Activated CD8-positive, alpha-beta memory T cell treated with anti-CD3 and anti-CD28 coated beads, Interleukin-2, amount 50 U/mL, for 24 hours (primary cell): ENCODE data around the gene TMEM178B.

Experiments used
- DNase-seq: peaks from one replicate; pipeline ENCODE4 v3.0.0-alpha.2; 2020; ENCODE audit errors: extremely low read depth

TMEM178B gene

DNA sequence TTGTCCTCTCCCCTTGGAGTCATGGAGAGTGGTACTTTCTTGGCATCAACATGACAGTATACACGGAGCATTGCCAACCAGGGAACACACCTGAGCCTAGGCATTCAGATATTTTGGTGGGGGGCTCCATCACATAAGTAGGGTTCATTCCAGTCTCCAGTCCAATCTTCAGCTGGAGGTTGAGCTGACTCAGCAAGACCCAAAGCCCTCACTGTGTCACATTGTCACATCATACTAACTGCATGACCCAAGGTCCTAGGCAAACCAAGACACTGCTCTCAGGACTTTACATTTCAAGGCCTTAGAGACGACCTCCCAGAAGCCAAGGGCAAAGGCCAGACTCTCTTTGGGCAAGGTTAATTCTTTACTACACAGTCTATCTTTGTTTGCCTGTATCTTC is 190.1 kb downstream of the TMEM178B start:
- DNase-seq: no peak

DNA sequence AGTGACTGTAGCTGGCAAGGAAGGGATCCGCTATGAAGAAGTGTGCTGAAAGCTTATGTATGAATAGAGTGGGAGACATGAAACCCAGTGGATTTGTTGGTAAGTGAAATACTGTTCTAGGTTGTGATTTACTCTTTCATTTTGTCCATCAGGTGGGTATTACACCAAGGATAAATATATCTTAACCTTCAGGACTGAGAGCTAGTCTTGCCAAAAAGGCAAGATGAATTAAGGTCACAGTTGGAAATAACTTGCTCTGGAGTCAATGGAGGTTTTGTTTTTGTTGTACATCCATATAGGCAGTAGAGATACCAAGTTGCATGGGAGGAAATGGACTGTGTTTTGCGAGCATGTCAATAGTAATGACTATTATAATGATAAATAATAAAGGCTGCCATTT is 190.6 kb downstream of the TMEM178B start:
- no peak for DNase-seq

DNA sequence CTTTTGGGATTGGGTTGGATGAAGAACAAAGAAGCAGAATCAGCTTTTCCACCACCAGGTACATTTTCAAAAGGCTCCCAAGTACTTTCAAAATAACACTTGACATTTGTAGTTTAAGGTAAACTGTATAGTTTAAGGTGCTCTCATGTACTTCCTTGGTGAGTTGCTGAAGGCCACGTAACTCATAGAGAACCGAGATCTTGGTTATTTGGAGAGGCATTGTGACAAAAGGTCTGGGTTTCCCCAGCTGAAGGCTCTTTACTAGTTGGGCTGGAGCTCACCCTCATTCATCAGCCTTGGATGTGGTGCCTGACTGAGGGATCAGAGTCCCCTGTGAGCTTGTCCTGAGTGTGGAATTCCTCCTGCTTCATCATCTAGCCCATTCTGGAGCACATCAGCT is 191.8 kb downstream of the TMEM178B start:
- DNase-seq: no peak

DNA sequence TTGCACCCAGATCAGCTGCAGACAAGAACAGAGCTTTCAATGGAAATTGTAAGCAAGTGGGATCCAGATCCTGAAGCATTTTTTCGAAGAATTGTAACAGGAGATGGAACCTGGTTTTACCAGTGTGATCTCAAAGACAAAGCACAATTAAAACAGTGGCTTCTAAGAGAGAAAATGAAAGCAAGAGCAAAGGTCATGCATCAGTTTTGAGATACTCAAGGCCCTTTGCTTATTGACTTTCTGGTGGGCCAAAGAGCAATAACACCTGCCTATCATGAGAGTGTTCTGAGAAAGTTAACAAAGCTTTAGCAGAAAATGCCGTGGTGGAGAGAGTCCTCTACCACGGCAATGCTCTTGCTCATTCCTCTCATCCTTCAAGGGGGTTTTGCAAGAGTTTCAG is 194.8 kb downstream of the TMEM178B start:
- DNase-seq: no peak

DNA sequence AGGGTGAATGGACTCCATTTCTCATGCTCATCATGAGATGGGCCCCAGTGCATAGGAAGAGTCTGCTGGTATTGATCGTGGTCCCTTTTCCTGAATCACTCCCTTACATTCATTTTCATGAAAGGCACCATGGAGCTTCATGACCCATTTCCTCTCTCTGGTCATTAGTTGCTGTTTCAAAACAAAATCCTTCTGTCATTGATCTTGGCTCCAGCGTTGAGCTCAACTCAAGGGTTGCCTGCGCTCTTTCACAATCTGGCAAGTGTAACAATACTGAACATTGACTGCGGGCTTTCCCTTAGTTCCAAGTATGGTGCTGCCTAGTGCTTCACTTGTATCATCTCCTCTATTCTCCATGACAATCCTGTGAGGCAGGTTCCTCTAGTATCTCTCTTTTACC is 197.6 kb downstream of the TMEM178B start:
- no peak for DNase-seq

DNA sequence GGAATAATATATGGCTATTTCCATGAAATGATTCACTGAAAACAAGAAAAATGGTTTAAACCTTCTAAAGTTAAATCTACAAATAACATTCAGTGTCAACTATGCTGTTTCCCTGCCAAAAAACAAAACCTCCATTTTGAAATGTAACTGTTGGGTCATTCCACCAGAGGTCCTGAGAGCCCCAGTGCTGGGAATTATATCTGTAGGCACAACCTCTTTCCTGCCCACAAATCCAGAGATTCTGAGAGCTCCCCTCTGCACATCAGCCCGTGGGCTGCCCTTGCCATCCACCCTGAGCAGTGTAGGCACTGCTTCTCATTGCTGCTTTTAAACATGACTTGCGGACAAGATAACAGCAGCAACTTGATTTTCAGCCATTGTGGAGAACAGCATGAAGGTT is 198.6 kb downstream of the TMEM178B start:
- DNase-seq: no peak

DNA sequence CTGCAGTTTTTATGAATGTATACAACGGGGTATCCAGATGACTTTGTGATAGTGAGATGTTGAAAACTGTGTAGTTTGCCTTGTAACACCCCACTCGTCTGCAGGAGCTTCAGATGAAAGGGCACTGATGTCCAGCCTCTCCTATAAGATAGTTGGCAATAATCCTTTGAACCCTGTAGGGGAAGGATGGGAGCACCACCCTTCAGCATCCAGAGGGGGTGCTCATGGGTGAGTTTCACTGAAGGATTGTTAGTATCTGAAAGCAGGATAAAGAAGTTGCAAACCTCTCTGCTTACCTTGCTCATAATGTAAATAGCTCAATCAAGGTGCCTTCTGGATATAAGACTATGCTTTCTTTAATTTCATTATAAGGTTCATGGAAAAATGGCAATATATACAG is 201.5 kb downstream of the TMEM178B start:
- DNase-seq: no peak

DNA sequence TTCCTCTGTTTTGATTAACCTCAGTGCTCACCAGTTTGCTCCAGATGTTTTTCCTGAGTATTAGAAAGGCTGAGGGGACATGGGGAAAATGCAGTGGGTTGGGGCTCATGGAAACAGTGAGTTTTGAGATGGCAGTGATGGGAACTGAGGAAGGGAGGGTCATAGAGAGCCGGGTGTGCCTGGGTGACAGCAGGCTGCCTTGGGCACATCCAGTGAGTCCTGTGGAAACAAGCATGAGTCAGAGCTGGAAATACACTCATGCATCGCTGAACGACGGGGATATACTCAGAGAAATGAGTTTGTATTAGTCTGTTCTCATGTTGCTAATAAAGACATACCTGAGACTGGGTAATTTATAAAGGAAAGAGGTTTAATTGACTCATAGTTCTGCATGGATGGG is 202.2 kb downstream of the TMEM178B start:
- DNase-seq: no peak

DNA sequence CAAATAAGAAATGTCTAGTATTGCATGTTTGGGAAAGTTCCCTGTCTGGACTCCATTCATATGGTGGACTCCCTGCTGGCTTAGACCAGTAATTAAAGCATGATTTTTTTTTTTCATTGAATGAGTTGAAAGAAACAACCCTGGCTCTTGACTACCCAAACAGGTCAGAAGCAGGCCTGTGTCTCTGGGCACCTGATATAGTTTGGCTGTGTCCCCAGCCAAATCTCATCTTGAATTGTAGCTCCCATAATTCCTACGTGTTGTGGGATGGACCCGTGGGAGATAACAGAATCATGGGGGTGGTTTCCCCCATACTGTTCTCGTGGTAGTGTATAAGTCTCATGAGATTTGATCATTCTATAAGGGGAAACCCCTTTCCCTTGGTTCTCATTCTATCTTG is 206.2 kb downstream of the TMEM178B start:
- no peak for DNase-seq

DNA sequence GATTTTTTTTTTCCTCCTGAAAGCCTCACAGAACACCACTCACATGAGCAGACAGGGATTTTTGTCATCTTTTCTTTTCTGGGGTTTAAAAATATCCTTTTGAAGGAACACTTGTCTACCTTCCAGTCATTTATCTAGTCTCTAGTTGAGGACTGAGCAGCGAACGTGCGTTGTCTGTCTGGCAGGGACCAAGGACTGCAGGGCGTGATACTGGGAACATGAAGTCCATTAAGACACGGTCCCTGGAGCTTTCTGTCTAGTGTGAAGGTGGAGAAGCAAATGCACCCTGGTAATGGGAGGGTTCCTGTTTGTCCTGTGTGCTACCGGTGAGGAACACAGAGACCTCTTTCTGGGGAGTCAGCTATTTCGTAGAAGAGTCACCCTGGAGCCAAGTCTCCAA is 207.4 kb downstream of the TMEM178B start:
- DNase-seq: no peak

DNA sequence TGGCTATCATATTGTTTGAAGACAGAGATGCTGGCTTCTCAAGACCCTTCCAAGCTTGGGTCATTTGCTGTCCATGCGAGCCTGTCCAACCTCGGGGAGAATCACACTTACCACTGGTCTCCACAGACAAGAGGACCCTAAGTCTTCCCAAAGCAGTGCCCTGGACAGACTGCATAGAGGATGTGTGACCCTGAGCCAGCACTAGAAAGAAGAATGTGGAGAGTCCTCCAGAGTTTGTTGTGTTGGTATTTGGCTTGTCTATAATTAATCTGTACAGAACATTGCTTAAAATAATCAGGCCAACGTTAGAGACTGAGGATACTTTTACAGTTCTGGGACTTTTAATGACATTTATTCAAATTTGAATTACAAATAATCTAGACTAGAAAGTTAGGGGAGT is 212.7 kb downstream of the TMEM178B start:
- DNase-seq: no peak

DNA sequence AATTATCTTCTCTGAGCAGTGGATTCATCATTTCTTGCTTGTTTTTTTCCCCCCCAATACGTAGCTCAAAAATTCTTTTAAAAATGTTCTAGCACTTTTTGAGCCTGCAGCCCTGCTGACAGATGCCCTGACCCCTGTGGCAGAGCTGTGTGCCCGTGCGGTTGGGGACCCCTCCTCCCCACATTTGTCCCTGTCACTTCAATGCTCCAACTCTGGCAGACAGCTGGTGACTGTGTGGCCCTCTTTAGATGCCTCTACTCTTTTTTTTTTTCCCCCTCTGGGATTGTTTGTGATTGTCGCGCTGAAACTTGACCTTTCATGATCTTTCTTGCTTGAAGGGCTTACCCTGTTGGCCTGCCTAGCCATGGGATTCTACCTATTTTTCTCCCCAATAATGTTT is 214.1 kb downstream of the TMEM178B start:
- no peak for DNase-seq

DNA sequence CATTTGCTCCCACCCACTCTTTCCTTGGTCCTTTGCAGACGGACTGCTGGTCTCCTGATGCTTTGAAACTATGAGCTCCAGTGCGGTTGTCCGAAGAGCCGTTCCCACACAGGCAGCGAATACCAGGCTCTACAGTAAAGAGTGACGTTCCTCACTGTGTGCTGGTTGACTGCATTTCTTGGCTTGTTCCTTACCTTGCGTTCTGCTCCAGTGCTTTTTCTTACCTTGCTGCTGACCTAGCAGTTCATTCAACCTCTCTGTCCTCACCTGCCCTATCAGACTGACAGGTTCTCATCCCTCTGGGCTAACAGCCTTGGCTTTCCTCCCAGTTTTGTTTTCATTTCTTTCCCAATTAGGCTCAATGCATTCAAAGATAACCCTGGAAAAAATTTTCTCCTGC is 214.8 kb downstream of the TMEM178B start:
- DNase-seq: no peak

DNA sequence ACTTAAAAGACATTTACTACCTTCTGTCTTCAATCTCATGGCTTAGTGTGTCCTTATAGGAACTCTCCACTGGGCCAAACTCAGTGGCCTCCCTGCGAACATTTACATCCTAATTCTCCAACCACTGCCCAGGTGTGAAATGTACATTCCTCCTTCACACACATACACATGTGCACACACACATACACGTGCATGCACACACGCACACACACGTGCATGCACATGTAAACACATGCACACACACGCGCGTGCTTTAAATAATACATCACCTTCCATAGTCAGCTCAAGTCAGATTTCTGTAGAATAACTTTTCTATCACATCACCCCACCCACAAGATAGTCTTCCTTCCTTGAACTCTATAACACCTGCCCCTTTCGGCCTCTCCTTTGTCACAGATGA is 216.5 kb downstream of the TMEM178B start:
- DNase-seq: no peak

DNA sequence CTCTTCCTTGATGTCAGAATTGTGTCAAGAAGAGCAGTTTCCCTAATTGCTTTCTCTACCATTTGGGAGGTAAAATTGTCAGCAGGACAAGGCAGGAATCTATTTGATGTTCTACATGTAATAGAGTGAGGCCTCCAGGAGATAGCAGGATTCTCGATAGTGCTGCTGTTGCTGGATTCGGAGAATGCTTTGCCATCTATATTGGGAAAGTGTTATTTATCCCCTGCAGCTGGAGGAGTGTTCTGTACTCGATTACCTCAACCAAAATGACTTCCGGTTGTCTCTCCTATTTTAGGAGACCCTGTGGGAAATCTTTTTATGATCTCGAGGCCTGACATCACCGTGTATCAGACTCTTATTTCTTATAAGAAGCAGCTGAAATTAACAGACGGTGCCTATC is 217.1 kb downstream of the TMEM178B start:
- no peak for DNase-seq

DNA sequence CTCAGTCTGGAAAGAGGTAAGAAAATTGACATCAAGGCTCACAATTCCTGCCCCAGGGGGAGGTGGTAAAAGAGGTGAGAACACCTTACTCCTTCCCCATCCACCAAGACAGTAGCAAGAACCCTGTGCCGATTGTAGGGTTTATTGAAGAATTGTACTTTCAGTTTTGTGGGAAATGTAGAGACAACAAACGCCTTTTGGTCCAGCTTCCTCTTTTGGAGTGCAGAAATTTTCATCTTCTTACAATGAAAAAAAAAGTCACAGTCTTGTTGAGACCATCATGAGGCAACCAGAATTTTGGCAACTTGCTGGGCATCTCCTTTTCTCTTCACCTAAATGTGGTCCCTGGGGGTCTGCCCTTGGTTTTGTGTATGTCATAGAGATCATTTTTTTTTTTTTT is 217.7 kb downstream of the TMEM178B start:
- no peak for DNase-seq

DNA sequence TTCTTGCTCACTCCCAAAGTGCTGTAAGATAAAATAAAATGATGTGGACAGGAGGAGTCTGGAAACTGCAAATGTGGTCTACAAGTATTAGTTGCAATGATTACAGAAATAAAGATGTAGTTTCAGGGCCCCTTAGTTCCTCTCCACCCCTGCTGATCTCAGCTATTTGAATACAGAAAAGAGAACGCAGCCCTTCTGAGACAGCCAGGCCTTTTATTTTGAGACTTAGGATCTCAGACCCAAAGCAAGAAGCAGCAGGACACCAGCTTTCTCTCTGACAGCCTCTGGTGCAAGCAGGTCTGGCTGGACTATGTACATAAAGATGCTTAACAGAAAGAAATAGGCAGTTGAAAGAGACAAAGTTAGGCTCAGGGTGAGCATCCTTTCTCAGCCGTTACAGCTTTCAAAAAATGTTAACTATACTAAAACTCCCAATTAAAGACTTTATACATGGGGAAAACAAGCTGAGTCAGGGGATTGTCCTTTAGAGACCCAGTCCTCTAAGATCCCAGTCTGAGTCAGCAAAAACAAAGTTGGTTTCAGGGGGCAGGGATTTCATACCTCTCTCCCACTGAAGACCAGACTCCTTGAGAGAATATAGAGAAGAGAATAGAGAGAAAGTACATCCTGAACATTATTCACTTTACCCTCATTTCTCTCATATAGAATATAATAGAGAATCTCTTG is 220.4 kb downstream of the TMEM178B start:
- no peak for DNase-seq

DNA sequence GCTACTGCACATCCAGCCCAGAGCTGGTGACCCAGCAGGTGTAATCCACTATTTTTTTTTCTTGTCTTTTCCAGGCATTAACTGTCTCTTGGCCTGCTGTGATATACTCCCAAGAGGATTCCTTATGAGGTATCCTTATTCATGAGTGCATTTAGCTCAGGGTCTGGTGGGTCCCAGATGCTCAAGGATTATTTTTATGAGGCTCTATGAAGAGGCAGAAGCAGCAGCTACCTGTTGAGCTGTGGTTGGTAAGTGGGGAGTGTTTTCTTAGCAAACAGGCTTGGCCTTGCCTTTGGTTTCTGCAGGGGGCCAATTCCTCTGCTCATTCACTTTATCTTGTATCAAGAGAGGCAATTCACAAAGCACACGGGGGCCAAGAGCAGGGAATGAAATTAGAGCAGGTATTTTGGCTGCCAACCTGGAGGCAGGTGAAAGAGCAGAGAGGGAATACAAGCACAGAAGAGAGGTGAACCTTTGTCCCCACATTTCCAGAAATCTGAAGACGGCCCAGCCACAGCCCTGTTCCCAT is 221.6 kb downstream of the TMEM178B start:
- no peak for DNase-seq

DNA sequence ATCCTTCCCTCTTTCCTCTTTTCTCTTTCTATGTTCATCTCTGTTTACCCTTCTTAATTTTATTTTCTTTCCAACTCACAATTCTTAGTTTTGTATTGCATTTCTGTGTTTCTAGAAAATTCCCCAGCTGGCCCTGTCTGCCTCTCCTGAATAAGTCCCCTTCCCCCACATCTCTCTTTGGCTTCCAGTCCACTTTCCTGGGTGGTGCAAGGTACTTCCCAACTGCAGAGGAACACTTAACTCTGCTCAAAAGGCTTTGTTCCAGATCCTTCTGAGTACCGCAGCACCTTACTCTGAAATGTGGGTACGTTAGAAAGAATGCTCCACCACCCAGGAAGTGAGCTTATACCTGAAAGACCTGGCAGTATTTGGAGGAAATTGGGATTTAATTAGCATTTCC is 227.0 kb downstream of the TMEM178B start:
- DNase-seq: no peak

DNA sequence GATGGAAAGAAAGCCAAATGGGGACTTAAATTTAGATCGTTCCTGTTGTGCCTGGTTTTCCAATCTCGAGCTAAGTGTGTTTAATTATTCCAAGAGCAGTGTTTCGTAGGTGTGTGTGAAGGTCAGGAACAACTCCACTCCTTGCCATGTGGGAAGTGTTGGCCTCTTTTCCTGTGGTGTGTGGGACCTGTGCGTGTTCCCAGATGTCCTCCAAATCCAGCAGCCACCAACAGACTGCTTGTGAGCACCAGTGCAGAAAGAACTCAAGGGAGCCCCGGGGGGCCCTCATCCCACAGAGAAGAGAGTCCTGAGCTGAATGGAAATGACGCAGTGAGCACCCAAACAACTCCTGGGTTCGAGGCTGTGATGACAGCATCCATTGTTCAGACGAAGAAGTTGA is 227.7 kb downstream of the TMEM178B start:
- no peak for DNase-seq

DNA sequence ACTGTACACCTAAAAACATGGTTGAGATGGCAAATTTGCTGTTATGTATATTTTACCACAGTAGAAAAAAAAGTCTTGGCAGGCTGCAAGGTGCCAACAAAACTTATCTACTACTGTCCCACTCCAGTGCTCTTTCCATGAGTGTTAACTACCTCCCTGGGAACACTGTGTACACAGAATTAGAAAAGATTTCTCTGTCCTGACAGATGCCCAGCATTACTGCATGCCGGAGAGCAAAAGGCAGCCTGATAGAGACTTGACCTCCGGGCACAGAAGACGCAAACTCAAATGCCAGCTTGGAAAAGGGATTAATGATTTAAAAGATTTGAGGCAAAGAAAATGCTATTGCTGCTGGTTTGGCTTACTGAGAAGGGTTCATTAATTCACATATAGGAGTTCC is 228.8 kb downstream of the TMEM178B start:
- DNase-seq: no peak

DNA sequence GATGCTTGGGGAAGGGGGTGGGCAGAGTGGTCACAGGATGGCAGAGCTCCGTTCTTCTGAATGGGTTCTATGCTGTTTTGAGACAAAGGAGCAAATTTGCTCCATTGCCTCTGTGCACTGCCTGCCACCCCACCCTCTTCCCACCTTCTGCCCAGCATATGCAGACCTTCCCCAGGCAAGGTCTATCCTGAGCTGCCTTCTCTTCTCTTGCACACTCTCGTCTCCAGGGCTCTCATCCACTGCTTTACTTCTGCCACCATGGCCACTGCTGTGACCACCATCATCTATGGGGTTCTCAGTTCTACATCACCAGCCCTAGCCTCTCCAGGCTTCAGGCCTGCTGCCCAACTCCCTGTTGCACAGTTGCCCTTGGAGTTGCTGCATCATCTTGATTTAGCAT is 230.4 kb downstream of the TMEM178B start:
- no peak for DNase-seq

DNA sequence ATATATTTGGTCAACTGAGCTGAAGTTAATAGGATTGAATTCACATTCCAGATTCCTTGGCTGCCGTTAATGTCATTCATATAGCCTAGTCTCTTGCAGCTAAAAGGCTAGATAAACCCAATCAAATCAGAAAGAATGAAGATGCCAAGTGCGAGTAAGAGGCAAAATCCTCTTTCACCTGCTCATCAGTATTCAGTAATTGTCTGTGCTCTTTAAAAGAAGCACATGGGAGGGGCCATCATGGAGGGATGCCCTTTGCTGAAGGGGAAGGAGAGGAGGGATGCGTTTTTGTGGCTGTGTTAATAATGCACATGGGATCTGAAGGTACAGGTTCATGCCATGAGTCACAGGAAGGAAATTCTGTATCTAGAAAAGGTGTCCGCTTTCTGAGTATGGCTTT is 232.2 kb downstream of the TMEM178B start:
- DNase-seq: no peak

DNA sequence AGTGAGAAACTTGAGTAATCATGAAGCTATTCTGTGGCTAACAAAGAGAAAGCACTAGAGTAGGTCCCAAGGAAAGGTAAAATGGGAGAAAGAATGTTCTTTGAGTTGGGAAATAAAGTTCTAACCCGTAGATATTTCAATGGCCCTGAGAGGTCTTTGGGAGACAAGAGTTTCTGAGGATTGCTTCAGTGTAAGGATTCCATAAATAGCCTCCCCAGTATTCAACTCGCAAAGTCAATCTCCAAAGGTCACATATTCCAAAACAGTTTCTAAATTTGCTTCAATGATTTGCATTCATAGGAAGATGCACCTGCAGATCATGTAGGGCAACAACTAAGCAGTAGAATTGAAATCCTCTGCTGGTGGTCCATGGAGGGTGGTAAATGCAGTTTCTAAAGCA is 238.5 kb downstream of the TMEM178B start:
- no peak for DNase-seq
